C4-2B (cell line): ENCODE results near the gene SLC22A17.
A peak's percentile ranks its signal among the peaks of the same experiment; 100 is the strongest.

ENCODE experiments used
- CTCF ChIP-seq: fragments of 450-650 bp; conservative IDR thresholded peaks from 2 replicates; pipeline ENCODE4 v1.5.1; 2017; ENCODE audit warnings: mild to moderate bottlenecking
- ZFX ChIP-seq: fragments of 450-650 bp; IDR thresholded peaks from 2 replicates; pipeline ENCODE4 v1.6.1; 2017

GRCh38 chr14:23380197-23380914 is 27.7 kb upstream of the SLC22A17 start:
- TF ChIP-seq CTCF (peak; percentile 28), ZFX (no peak)
